ENCODE results near the gene FGF11. TPM values are rescaled to one million over a fixed set of nuclear protein-coding genes. Genes with fewer than 3 reads are reported as not detected.
A peak's percentile ranks its signal among the peaks of the same experiment; 100 is the strongest.
"Not testable (repeated sequence)": the region's sequence is repeated elsewhere in the genome, so short reads cannot be mapped to it uniquely, and the experiment has no call there.

Gene FGF11
- polyA plus RNA-seq, 3 donors: 0.28 to 4.6 (median 0.86) TPM

GRCh38 chr17:7468804-7469389 is 29.6 kb downstream of the FGF11 start:
- 77 to 80% (median 78%) methylated on average over 12 of the region's 12 CpGs for WGBS, 3 donors
- no peak overlapping the region for H3K27ac ChIP-seq (ENCODE audit: low read depth, low read length)

GRCh38 chr17:7469843-7470242 is 30.5 kb downstream of the FGF11 start:
- WGBS, 3 donors: 77 to 94% (median 85%) methylated on average over 12 of the region's 12 CpGs
- H3K27ac ChIP-seq (ENCODE audit: low read depth, low read length): not testable (repeated sequence)

- H3K27ac ChIP-seq (ENCODE audit: low read depth, low read length): not testable (repeated sequence)
These were observed 31.2 kb downstream of the FGF11 start for GRCh38 chr17:7470457-7470973.

GRCh38 chr17:7471729-7472128 is 32.4 kb downstream of the FGF11 start:
- H3K27ac ChIP-seq (ENCODE audit: low read depth, low read length): no peak overlapping the region
- WGBS, 3 donors: 61 to 93% (median 90%) methylated on average over 2 of the region's 2 CpGs

More at GRCh38 chr17:7470457-7470973, 31.2 kb downstream of the FGF11 start:
- 53 to 82% (median 80%) methylated on average over 8 of the region's 8 CpGs for WGBS, 3 donors

GRCh38 chr17:7474767-7475166 is 35.5 kb downstream of the FGF11 start:
- not testable (repeated sequence) for H3K27ac ChIP-seq (ENCODE audit: low read depth, low read length)
- 67 to 83% (median 68%) methylated on average over 8 of the region's 8 CpGs for WGBS, 3 donors

- 53 to 58% (median 53%) methylated on average over 15 of the region's 15 CpGs for WGBS, 3 donors
- no peak overlapping the region for H3K27ac ChIP-seq (ENCODE audit: low read depth, low read length)
These were observed 36.6 kb downstream of the FGF11 start for GRCh38 chr17:7475764-7476422.

GRCh38 chr17:7476494-7476893 is 37.2 kb downstream of the FGF11 start:
- 27 to 39% (median 36%) methylated on average over 3 of the region's 3 CpGs for WGBS, 3 donors
- H3K27ac ChIP-seq (ENCODE audit: low read depth, low read length): no peak overlapping the region

- 83 to 92% (median 87%) methylated on average over 5 of the region's 5 CpGs for WGBS, 3 donors
- no peak overlapping the region for H3K27ac ChIP-seq (ENCODE audit: low read depth, low read length)
These were observed 37.6 kb downstream of the FGF11 start for GRCh38 chr17:7476951-7477350.

GRCh38 chr17:7477392-7478275 is 38.3 kb downstream of the FGF11 start:
- no peak overlapping the region for H3K27ac ChIP-seq (ENCODE audit: low read depth, low read length)
- WGBS, 3 donors: 24 to 28% (median 26%) methylated on average over 25 to 26 of the region's 26 CpGs

GRCh38 chr17:7478276-7479212 is 39.2 kb downstream of the FGF11 start:
- WGBS, 3 donors: 15 to 23% (median 16%) methylated on average over 36 to 40 of the region's 40 CpGs

GRCh38 chr17:7479213-7480088 is 40.1 kb downstream of the FGF11 start, which contains the start of gene ZBTB4:
Gene ZBTB4, minus strand, starts transcription at chr17:7479631. Its CDS starts 12,830 bp downstream, at chr17:7466801.
- 0 to 1% (median 0%) methylated on average over 50 to 92 of the region's 92 CpGs for WGBS, 3 donors
- peak within 1 kb of the TSS; percentile 11 for H3K27ac ChIP-seq (ENCODE audit: low read depth, low read length)

More at GRCh38 chr17:7478276-7479212, 39.2 kb downstream of the FGF11 start:
- peak overlapping the region; percentile 11 for H3K27ac ChIP-seq (ENCODE audit: low read depth, low read length)

GRCh38 chr17:7480089-7480384 is 40.7 kb downstream of the FGF11 start:
- H3K27ac ChIP-seq (ENCODE audit: low read depth, low read length): no peak overlapping the region
- 4 to 10% (median 9%) methylated on average over 8 of the region's 8 CpGs for WGBS, 3 donors

GRCh38 chr17:7481275-7481674 is 42.0 kb downstream of the FGF11 start, which contains the start of gene SLC35G6:
Gene SLC35G6, plus strand, starts transcription at chr17:7481446. Its CDS starts 71 bp downstream, at chr17:7481517.
- 86 to 90% (median 88%) methylated on average over 4 of the region's 4 CpGs for WGBS, 3 donors
- not testable (repeated sequence) for H3K27ac ChIP-seq (ENCODE audit: low read depth, low read length)

GRCh38 chr17:7481842-7482741 is 42.8 kb downstream of the FGF11 start:
- H3K27ac ChIP-seq (ENCODE audit: low read depth, low read length): not testable (repeated sequence)
- 82 to 84% (median 83%) methylated on average over 31 of the region's 31 CpGs for WGBS, 3 donors

GRCh38 chr17:7482742-7483088 is 43.4 kb downstream of the FGF11 start:
- WGBS, 3 donors: 71 to 76% (median 75%) methylated on average over 6 of the region's 6 CpGs
- H3K27ac ChIP-seq (ENCODE audit: low read depth, low read length): not testable (repeated sequence)
